ENCODE measurements around the gene CACNA1C. TPM values are rescaled to one million over a fixed set of nuclear protein-coding genes. Genes with fewer than 3 reads are reported as not detected.

Gene CACNA1C
- total RNA-seq, 2 donors from 2014 or later = 0.84 to 10.2 TPM

DNA sequence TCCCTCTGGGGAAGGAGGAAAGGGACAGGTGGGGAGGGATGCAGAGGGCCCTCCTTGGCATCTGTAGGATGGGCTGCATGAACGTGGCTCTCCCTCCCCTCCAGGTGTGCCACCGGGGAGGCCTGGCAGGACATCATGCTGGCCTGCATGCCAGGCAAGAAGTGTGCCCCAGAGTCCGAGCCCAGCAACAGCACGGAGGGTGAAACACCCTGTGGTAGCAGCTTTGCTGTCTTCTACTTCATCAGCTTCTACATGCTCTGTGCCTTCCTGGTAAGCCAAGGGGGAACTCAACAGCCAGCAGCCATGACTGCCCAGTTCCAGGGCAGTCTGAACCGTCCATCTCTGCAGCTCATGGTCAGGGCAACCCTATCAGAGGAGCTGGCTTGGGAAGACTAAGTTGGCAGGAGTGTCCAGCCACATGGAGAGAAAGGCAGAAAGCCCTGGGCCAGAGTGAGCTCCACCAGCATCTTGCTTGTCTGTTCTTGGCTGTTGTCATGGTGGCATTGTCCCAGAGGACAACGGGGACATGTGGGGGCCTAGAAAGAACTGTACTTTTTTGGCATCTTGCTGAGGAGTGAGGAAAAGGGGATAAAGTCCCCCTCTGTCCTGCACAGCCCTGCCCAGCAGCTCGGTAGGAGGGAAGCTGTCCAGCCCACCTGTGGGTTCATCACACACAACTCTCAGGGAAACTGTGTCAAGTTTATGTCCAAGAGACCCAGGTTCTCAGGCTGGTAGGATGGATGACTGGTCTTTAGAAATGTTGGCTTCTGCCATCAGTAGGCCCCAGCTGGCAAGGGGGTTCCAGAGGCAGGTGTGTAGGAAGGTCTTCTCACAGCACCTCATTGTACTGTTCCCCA lies 612.2 kb downstream of the CACNA1C start:
- TF ChIP-seq, protein P1, sequence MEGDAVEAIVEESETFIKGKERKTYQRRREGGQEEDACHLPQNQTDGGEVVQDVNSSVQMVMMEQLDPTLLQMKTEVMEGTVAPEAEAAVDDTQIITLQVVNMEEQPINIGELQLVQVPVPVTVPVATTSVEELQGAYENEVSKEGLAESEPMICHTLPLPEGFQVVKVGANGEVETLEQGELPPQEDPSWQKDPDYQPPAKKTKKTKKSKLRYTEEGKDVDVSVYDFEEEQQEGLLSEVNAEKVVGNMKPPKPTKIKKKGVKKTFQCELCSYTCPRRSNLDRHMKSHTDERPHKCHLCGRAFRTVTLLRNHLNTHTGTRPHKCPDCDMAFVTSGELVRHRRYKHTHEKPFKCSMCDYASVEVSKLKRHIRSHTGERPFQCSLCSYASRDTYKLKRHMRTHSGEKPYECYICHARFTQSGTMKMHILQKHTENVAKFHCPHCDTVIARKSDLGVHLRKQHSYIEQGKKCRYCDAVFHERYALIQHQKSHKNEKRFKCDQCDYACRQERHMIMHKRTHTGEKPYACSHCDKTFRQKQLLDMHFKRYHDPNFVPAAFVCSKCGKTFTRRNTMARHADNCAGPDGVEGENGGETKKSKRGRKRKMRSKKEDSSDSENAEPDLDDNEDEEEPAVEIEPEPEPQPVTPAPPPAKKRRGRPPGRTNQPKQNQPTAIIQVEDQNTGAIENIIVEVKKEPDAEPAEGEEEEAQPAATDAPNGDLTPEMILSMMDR (IDR thresholded peaks at IDR 0.05) = no peak
- no peaks in the 10 kb centered on the region for H3K36me3 ChIP-seq

DNA sequence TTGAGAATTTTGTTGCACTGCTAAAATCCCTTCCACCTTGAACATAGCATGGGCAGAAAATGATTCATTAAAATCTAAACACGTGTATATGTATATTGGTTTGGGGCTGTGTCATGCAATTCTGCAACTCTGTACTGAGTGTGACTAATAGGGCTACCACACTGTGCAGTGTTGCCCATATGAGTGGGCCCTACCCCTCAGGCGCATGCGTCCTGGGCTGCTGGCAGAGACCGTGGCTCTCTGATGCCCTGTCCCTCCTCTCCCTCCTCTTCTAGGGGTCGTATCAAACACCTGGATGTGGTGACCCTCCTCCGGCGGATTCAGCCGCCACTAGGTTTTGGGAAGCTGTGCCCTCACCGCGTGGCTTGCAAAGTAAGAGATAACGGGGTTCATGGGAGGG lies 613.6 kb downstream of the CACNA1C start:
- DNase-seq = no peak
- intact Hi-C loops (cut with DNase I) = no loop called here
- Histone ChIP-seq H3K27me3 (no peaks in the 10 kb centered on the region), H3K9ac (ENCODE audit: low read depth in 2 of 2, low read length in 2 of 2) (no peak overlapping the region), H3K27ac (no peak overlapping the region), H3K4me1 (no peaks in the 10 kb centered on the region), H3K36me3 (no peaks in the 10 kb centered on the region), H3K4me3 (no peak overlapping the region), H3K9me3 (no peaks in the 10 kb centered on the region)
- TF ChIP-seq, protein P1 (IDR thresholded peaks at IDR 0.05) = no peak

More for the DNA sequence above, 612.2 kb downstream of the CACNA1C start:
- Histone ChIP-seq H3K4me3 (no peak overlapping the region), H3K9me3 (no peaks in the 10 kb centered on the region), H3K27ac (no peak overlapping the region), H3K9ac (ENCODE audit: low read depth in 2 of 2, low read length in 2 of 2) (no peak overlapping the region), H3K4me1 (no peaks in the 10 kb centered on the region), H3K27me3 (no peaks in the 10 kb centered on the region)
- DNase-seq = no peak
- intact Hi-C loops (cut with DNase I) = no loop called here

DNA sequence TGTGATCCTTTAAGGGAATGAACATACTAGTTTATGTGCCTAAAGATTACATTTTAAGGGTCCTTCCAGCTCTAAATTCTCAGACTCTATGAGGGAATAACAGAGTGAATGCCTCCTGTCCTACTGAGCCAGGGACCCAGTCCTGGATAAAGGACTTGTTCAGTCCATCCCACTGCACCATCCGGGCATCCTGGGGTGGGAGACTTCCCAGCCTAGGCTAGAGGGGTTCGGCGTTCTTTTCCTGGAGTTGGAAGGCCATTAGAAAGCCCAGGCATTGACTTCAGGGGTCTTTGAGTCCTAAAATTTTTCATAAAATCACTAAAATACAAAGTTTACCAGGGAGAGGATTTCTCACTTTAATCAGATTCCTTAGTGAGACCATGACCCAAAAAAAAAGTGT lies 614.1 kb downstream of the CACNA1C start:
- TF ChIP-seq, protein P1 (IDR thresholded peaks at IDR 0.05) = no peak
- no peak for DNase-seq
- no peaks in the 10 kb centered on the region for H3K4me1 ChIP-seq
- no peak overlapping the region for H3K4me3 ChIP-seq
- intact Hi-C loops (cut with DNase I) = no loop called here
- H3K36me3 ChIP-seq = no peaks in the 10 kb centered on the region
- no peaks in the 10 kb centered on the region for H3K27me3 ChIP-seq
- no peak overlapping the region for H3K27ac ChIP-seq
- no peaks in the 10 kb centered on the region for H3K9me3 ChIP-seq
- H3K9ac ChIP-seq (ENCODE audit: low read depth in 2 of 2, low read length in 2 of 2) = no peak overlapping the region

DNA sequence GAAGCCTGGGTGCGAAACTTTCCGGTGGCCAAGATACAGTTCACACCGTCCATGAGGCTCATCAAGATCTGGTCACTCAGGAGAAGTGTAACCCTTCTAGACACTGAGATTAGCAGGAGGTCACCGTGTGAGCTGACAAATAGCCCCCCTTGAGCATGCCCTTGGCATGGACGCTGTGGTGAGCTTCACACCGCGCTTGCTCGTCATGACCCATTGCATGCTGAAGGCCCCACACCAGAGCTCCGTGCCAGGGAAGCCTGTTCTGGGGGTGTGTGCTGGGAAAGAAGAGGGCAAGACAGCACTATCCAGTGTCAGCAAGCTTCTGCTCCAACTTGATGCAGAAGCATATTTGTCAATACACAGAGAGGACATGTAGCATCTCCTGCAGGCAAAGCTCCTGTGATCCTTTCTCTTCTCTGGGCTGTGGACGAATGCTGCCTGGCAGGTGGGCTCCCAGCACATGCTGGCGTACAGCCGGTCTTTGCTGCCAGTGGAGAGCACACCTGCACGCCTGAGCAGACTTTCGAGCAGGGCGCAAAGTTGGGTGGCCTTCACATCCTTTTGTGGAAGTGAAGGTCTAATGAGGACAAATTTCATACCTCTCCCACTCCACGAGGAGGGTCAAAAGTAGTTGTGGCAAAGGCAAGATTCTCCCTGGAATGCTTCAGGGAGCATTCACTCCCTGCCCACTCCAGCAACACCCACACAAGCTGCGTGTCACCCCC lies 615.1 kb downstream of the CACNA1C start:
- Histone ChIP-seq H3K9ac (ENCODE audit: low read depth in 2 of 2, low read length in 2 of 2) (no peak overlapping the region), H3K9me3 (no peaks in the 10 kb centered on the region), H3K4me3 (no peak overlapping the region), H3K27ac (no peak overlapping the region), H3K27me3 (no peaks in the 10 kb centered on the region), H3K4me1 (no peaks in the 10 kb centered on the region), H3K36me3 (no peaks in the 10 kb centered on the region)
- TF ChIP-seq, protein P1 (IDR thresholded peaks at IDR 0.05) = no peak
- DNase-seq = no peak
- intact Hi-C loops (cut with DNase I) = no loop called here

DNA sequence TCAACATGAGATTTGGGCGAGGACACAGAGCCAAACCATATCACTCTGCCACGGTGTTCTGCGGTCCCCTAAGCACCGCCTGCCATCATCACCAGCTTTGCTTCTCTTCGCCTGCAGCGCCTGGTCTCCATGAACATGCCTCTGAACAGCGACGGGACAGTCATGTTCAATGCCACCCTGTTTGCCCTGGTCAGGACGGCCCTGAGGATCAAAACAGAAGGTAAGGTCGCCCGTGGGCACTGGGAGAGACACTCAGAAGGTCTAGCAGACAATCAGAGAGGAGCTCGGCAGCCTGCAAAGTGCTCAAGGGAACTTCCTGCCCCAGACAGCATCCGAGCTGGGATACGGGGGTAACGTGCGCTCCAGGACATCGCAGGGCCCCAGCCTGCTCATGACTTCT lies 616.0 kb downstream of the CACNA1C start:
- no peaks in the 10 kb centered on the region for H3K36me3 ChIP-seq

More for the DNA sequence above, 616.0 kb downstream of the CACNA1C start:
- TF ChIP-seq, protein P1 (IDR thresholded peaks at IDR 0.05) = no peak
- Histone ChIP-seq H3K9ac (ENCODE audit: low read depth in 2 of 2, low read length in 2 of 2) (no peak overlapping the region), H3K9me3 (no peaks in the 10 kb centered on the region), H3K4me3 (no peak overlapping the region), H3K27ac (no peak overlapping the region), H3K27me3 (no peaks in the 10 kb centered on the region), H3K4me1 (no peaks in the 10 kb centered on the region)
- intact Hi-C loops (cut with DNase I) = no loop called here
- DNase-seq = no peak
